HEK293T (cell line): ENCODE data around the gene STX16.

ENCODE experiments used
- CTCF ChIA-PET: fragments of 350-600 bp; formaldehyde crosslinking; extraction: SDS; loops from one replicate; lab custom pipeline; 2021; ENCODE audit warnings: antibody characterized with exemption, inconsistent platforms; lab: Yijun Ruan, JAX
- POLR2A ChIA-PET: fragments of 350-600 bp; formaldehyde crosslinking; extraction: SDS; loops from one replicate; lab custom pipeline; 2020; ENCODE audit warnings: antibody characterized with exemption, inconsistent platforms; lab: Yijun Ruan, JAX
- DNase-seq: peaks from one replicate; pipeline ENCODE4 v3.0.0; 2012; ENCODE audit warnings: mixed read lengths; ENCODE audit errors: extremely low spot score
- ARNT ChIP-seq: fragments of 450-650 bp; IDR thresholded peaks from 2 replicates; pipeline ENCODE4 v1.6.1; 2017; ENCODE audit warnings: mild to moderate bottlenecking
- BHLHE40 ChIP-seq: fragments of 450-650 bp; IDR thresholded peaks from 2 replicates; pipeline ENCODE4 v1.6.1; 2016; ENCODE audit warnings: mild to moderate bottlenecking, moderate library complexity, borderline replicate concordance
- CTBP1 ChIP-seq: fragments of 450-650 bp; IDR thresholded peaks from 2 replicates; pipeline ENCODE4 v1.6.1; 2016; ENCODE audit warnings: borderline replicate concordance
- ELF4 ChIP-seq: fragments of 450-650 bp; IDR thresholded peaks from 2 replicates; pipeline ENCODE4 v1.6.1; 2017; ENCODE audit warnings: antibody characterized with exemption
- FOXA1 ChIP-seq: fragments of 450-650 bp; IDR thresholded peaks from 2 replicates; pipeline ENCODE4 v1.6.1; 2016; ENCODE audit warnings: mild to moderate bottlenecking
- FOXK2 ChIP-seq: fragments of 450-650 bp; IDR thresholded peaks from 2 replicates; pipeline ENCODE4 v1.6.1; 2016; ENCODE audit warnings: mild to moderate bottlenecking
- FOXM1 ChIP-seq: fragments of 450-650 bp; IDR thresholded peaks from 2 replicates; pipeline ENCODE4 v1.6.1; 2017; ENCODE audit warnings: mild to moderate bottlenecking, borderline replicate concordance
- HDGF ChIP-seq: fragments of 450-650 bp; IDR thresholded peaks from 2 replicates; pipeline ENCODE4 v1.6.1; 2017; ENCODE audit warnings: antibody characterized with exemption, borderline replicate concordance
- L3MBTL2 ChIP-seq: fragments of 450-650 bp; conservative IDR thresholded peaks from 2 replicates; pipeline ENCODE4 v1.6.1; 2016; ENCODE audit warnings: mild to moderate bottlenecking
- LEF1 ChIP-seq: fragments of 450-650 bp; IDR thresholded peaks from 2 replicates; pipeline ENCODE4 v1.6.1; 2017; ENCODE audit warnings: mild to moderate bottlenecking, borderline replicate concordance
- NFRKB ChIP-seq: fragments of 450-650 bp; IDR thresholded peaks from 2 replicates; pipeline ENCODE4 v1.6.1; 2016; ENCODE audit warnings: mild to moderate bottlenecking, moderate library complexity
- PKNOX1 ChIP-seq: fragments of 450-650 bp; IDR thresholded peaks from 2 replicates; pipeline ENCODE4 v1.6.1; 2016
- SP1 ChIP-seq: fragments of 450-650 bp; IDR thresholded peaks from 2 replicates; pipeline ENCODE4 v1.6.1; 2017
- SUZ12 ChIP-seq: fragments of 450-650 bp; IDR thresholded peaks from 2 replicates; pipeline ENCODE4 v1.6.1; 2016; ENCODE audit warnings: mild to moderate bottlenecking
- TARDBP ChIP-seq: fragments of 450-650 bp; IDR thresholded peaks from 2 replicates; pipeline ENCODE4 v1.6.1; 2016
- ZNF384 ChIP-seq: fragments of 450-650 bp; IDR thresholded peaks from 2 replicates; pipeline ENCODE4 v1.6.1; 2016

Gene STX16

DNA sequence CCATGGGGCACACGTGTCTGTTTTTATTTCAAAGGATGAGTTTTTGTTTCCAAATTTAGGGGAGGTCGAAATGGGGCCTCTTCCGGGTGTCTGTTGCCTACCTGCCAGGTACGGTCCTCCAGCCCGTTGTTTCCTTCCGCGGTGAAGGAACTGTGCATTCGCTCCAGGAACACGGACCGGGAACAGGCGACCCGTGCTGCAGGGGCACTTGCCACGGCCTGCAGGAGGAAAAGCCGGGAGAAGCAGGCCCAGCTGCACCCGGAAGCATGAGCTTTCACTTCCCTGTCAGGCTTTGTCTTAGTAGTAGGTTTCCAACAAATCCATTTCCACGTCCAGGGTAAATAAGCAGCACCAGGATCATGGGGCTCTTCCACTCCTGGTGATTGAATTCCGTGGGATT is 24.6 kb downstream of the STX16 start:
- ChIA-PET POLR2A (no interaction called here), CTCF (no interaction called here)
- DNase-seq: no peak
- TF ChIP-seq CTBP1 (no peak), FOXA1 (no peak), SUZ12 (no peak), ELF4 (no peak), HDGF (no peak), FOXM1 (no peak), BHLHE40 (no peak), TARDBP (no peak), LEF1 (no peak), NFRKB (no peak), L3MBTL2 (no peak), ARNT (no peak), ZNF384 (no peak), PKNOX1 (no peak)

GRCh38 chr20:58676161-58676560 is 25.1 kb downstream of the STX16 start:
- no peak for TF ChIP-seq ZNF384
- no peak for TF ChIP-seq ARNT
- ChIA-PET POLR2A (no interaction called here), CTCF (no interaction called here)

GRCh38 chr20:58677079-58677604 is 26.1 kb downstream of the STX16 start:
- DNase-seq: no peak
- ChIA-PET CTCF (no interaction called here), POLR2A (no interaction called here)
- TF ChIP-seq FOXM1: no peak
- no peak for TF ChIP-seq ARNT
- no peak for TF ChIP-seq ZNF384
- TF ChIP-seq SUZ12: no peak
- no peak for TF ChIP-seq FOXA1
- TF ChIP-seq PKNOX1: no peak
- TF ChIP-seq L3MBTL2: no peak
- TF ChIP-seq CTBP1: no peak
- TF ChIP-seq HDGF: no peak
- no peak for TF ChIP-seq TARDBP
- TF ChIP-seq NFRKB: no peak
- TF ChIP-seq ELF4: no peak
- TF ChIP-seq FOXK2: no peak

More at GRCh38 chr20:58676161-58676560, 25.1 kb downstream of the STX16 start:
- DNase-seq: no peak

- CTCF ChIA-PET: no interaction called here
- POLR2A ChIA-PET: no interaction called here
- DNase-seq: no peak
- TF ChIP-seq ARNT (no peak), FOXA1 (no peak), CTBP1 (no peak), LEF1 (no peak), NFRKB (no peak), L3MBTL2 (no peak), BHLHE40 (no peak), FOXK2 (no peak), PKNOX1 (no peak), ZNF384 (no peak), SUZ12 (no peak), SP1 (no peak), TARDBP (no peak), HDGF (no peak), ELF4 (no peak), FOXM1 (no peak)
Observed at GRCh38 chr20:58677808-58678207, 26.7 kb downstream of the STX16 start.

DNA sequence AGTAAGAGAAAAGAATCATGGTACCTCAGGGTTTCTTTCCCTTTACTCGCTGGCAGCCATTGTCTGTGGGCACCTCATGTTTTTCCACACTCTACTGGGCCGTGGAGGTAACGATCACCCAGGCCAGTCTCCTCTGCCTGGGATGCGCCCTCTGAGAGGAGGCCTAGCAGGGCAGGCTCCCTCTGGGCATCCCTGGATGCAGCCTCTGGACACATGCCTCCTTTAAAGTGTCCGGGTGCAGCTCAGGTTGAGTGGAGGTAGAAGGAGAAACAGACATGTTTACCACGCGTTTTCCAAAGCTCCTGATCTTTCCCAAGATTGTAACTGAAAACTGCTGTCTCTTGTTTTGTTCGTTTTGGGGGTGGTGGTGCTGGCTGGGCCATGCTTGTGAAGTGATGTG is 27.7 kb downstream of the STX16 start:
- TF ChIP-seq ZNF384 (no peak), L3MBTL2 (no peak), FOXK2 (no peak), LEF1 (no peak), HDGF (no peak), PKNOX1 (no peak), NFRKB (no peak), TARDBP (no peak), BHLHE40 (no peak), FOXM1 (no peak), SUZ12 (no peak)
- ChIA-PET POLR2A (no interaction called here), CTCF (no interaction called here)
- no peak for DNase-seq
